ENCODE results near the gene GNG3. TPM values are rescaled to one million over a fixed set of nuclear protein-coding genes. Genes with fewer than 3 reads are reported as not detected.

The GNG3 gene
- total and polyA plus RNA-seq, 2 of the 4 experiments (the other 2 are of a cell fraction): not detected

DNA sequence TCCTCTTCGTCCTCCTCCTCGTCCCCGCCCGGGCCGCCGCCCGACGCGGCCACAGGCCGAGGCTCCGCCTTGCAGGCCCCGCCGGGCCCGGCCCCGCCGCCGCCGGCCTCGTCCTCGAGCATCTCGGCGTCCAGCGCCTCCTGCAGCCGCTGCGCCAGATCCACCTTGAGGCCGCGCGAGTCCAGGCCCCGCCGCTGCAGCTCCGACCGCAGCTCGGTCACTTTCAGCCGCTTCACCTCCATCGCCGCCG is 19.4 kb downstream of the GNG3 start:
- dilution Hi-C loops (cut with HindIII; ENCODE audit: low sequenced_read_pairs, unreplicated experiment): no loop called here
- DNase-seq: no peak

More for the DNA sequence above, 19.4 kb downstream of the GNG3 start:
- Histone ChIP-seq H3K36me3 (ENCODE audit: control insufficient read depth, insufficient read depth, low read length) (peaks cover 18% of the 10 kb centered on the region), H3K23ac (ENCODE audit: low read depth, low read length) (peak overlapping the region; percentile 88; the same call in 1 of the 2 replicates), H3K79me1 (ENCODE audit: low read depth in 1 of 2, low read length in 2 of 2) (peaks cover 17 to 38% of the 10 kb centered on the region in 2 experiments), H2BK20ac (ENCODE audit: low read depth, low read length) (no peak overlapping the region), H3K9me3 (ENCODE audit: control insufficient read depth, insufficient read depth, low read length) (no peaks in the 10 kb centered on the region), H4K91ac (ENCODE audit: insufficient read depth, low read depth, low read length) (peak overlapping the region; percentile 52; the same call in 1 of the 2 replicates), H3K4me1 (ENCODE audit: control insufficient read depth, insufficient read depth, low read length) (peaks cover 6% of the 10 kb centered on the region), H2BK120ac (ENCODE audit: low read depth, low read length) (no peak overlapping the region), H2BK5ac (ENCODE audit: low read depth, low read length, poor library complexity, severe bottlenecking) (peak overlapping the region; percentile 97), H4K8ac (ENCODE audit: low read depth in 2 of 2, low read length in 2 of 2) (peak overlapping the region; percentile 39 to 98; a peak in 1 of 4 replicates), H3K27me3 (ENCODE audit: control insufficient read depth, insufficient read depth, low read length) (no peaks in the 10 kb centered on the region), H2AK5ac (ENCODE audit: low read depth, low read length) (peak overlapping the region; percentile 61; the same call in 1 of the 2 replicates), H3K4me2 (ENCODE audit: low read depth, low read length) (peak overlapping the region; percentile 99; the same call in 1 of the 2 replicates), H3K4ac (ENCODE audit: low read depth, low read length) (peak overlapping the region; percentile 69), H3K9me1 (ENCODE audit: insufficient read depth, low read length) (peaks cover 4% of the 10 kb centered on the region; the same call in 1 of the 2 replicates), H3K9ac (ENCODE audit: low read depth, low read length) (peak overlapping the region; percentile 87), H4K5ac (ENCODE audit: low read depth, low read length) (no peak overlapping the region), H2AK9ac (replicated peaks; ENCODE audit: low read depth, low read length, poor library complexity) (peak overlapping the region; percentile 76), H3K56ac (ENCODE audit: extremely low read depth, insufficient read depth, low read length) (no peak overlapping the region), H3K27ac (ENCODE audit: insufficient read depth, low read length) (peak overlapping the region; percentile 96), H4K20me1 (ENCODE audit: insufficient read depth, low read length) (peaks cover 46% of the 10 kb centered on the region), H3K4me3 (ENCODE audit: insufficient read depth, low read depth, low read length) (peak overlapping the region; percentile 85), H2BK15ac (ENCODE audit: low read depth, low read length) (no peak overlapping the region), H2AFZ (replicated peaks; ENCODE audit: low read length, poor library complexity) (peak overlapping the region; percentile 92), H3K18ac (ENCODE audit: low read depth, low read length) (no peak overlapping the region), H3K14ac (replicated peaks; ENCODE audit: low read depth, low read length) (peak overlapping the region; percentile 82; the same call in 1 of the 2 replicates)
- in situ Hi-C loops (cut with MboI; ENCODE audit: low sequenced_read_pairs): no loop called here
- peak; percentile 8 for ATAC-seq (ENCODE audit: low read depth)
- intact Hi-C loops (cut with micrococcal nuclease): loop anchor here (5.0 kb wide), 2 partner anchors 35 to 135 kb away; partner anchors contain the start of gene POLR2G
- no TSS peak for BruUV-seq (replicated peaks)
- no peak for TF ChIP-seq RAD21 (IDR thresholded peaks at IDR 0.05; ENCODE audit: low read length)
- TF ChIP-seq, protein P1, sequence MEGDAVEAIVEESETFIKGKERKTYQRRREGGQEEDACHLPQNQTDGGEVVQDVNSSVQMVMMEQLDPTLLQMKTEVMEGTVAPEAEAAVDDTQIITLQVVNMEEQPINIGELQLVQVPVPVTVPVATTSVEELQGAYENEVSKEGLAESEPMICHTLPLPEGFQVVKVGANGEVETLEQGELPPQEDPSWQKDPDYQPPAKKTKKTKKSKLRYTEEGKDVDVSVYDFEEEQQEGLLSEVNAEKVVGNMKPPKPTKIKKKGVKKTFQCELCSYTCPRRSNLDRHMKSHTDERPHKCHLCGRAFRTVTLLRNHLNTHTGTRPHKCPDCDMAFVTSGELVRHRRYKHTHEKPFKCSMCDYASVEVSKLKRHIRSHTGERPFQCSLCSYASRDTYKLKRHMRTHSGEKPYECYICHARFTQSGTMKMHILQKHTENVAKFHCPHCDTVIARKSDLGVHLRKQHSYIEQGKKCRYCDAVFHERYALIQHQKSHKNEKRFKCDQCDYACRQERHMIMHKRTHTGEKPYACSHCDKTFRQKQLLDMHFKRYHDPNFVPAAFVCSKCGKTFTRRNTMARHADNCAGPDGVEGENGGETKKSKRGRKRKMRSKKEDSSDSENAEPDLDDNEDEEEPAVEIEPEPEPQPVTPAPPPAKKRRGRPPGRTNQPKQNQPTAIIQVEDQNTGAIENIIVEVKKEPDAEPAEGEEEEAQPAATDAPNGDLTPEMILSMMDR (conservative IDR thresholded peaks at IDR 0.05; ENCODE audit: low read depth, low read length): 0 out of 2 replicates have a peak, but pooled peaks have one; percentile 5
- CTCF ChIA-PET: no interaction called here
- no CpG with 5 or more reads among the region's 37 CpGs for WGBS, 2 experiments (ENCODE audit: extremely low coverage in 2 of 2, insufficient read length in 1 of 2)
- POLR2A ChIA-PET (ENCODE audit: unreplicated experiment): interaction anchor here (0.8 to 1.8 kb wide), 7 partner anchors 9 to 129 kb away, joined by 3 to 7 read pairs (median 5); partner anchors contain the start of genes LBHD1, STX5, UQCC3 and ZBTB3

Measured in IMR-90 (cell line).